GM12878 (cell line): ENCODE measurements around the gene LYZ.

Experiments used
- BMI1 ChIP-seq: fragments of 450-650 bp; IDR thresholded peaks from 2 replicates; pipeline ENCODE4 v1.6.1; 2016; ENCODE audit warnings: mild to moderate bottlenecking, moderate library complexity, borderline replicate concordance
- CTCF ChIP-seq, 3 experiments: IDR thresholded peaks in 2 of 3; conservative IDR thresholded peaks in 1 of 3; 2 replicates each; pipeline ENCODE4 v1.5.1; 2011; ENCODE audit warnings: low read depth in 3 of 3, low read length in 3 of 3, mild to moderate bottlenecking in 3 of 3, control low read depth in 2 of 3, moderate library complexity in 2 of 3, inconsistent platforms in 1 of 3, mixed read lengths in 1 of 3; ENCODE audit not compliant: control insufficient read depth in 2 of 3, insufficient read depth in 1 of 3; ENCODE audit errors: extremely low read depth in 1 of 3
- DPF2 ChIP-seq: fragments of 450-650 bp; IDR thresholded peaks from 2 replicates; pipeline ENCODE4 v1.6.1; 2017; ENCODE audit warnings: mild to moderate bottlenecking
- EGR1 ChIP-seq, 2 experiments: IDR thresholded peaks; 1 replicate in 1 of 2; 2 replicates in 1 of 2; pipeline ENCODE4 v1.6.1; 2011 to 2012; ENCODE audit warnings: low read depth in 2 of 2, low read length in 2 of 2, borderline replicate concordance in 1 of 2, mild to moderate bottlenecking in 1 of 2, moderate library complexity in 1 of 2
- EP300 ChIP-seq, 2 experiments: fragments of 150-350 bp in 1 of 2; IDR thresholded peaks; 2 replicates each; pipeline ENCODE4 v1.6.1; 2011 to 2012; ENCODE audit warnings: low read depth in 2 of 2, low read length in 2 of 2, borderline replicate concordance in 1 of 2, improper control_type of control experiment in 1 of 2, inconsistent platforms in 1 of 2; ENCODE audit not compliant: control insufficient read depth in 1 of 2
- NFYB ChIP-seq: IDR thresholded peaks from 2 replicates; pipeline ENCODE4 v1.6.1; 2011; ENCODE audit warnings: low read depth, mild to moderate bottlenecking, low read length, improper control_type of control experiment, moderate library complexity; ENCODE audit not compliant: insufficient read depth
- RCOR1 ChIP-seq: conservative IDR thresholded peaks from 2 replicates; pipeline ENCODE4 v1.6.1; 2012; ENCODE audit warnings: low read depth, low read length, improper control_type of control experiment
- SKIL ChIP-seq: fragments of 450-650 bp; IDR thresholded peaks from 2 replicates; pipeline ENCODE4 v1.6.1; 2017; ENCODE audit warnings: mild to moderate bottlenecking, low read depth, inconsistent platforms; ENCODE audit not compliant: poor library complexity, severe bottlenecking
- SP1 ChIP-seq: IDR thresholded peaks from one replicate; pipeline ENCODE4 v1.6.1; 2011; ENCODE audit warnings: low read depth, low read length
- SRF ChIP-seq, 2 experiments: IDR thresholded peaks; 2 replicates each; pipeline ENCODE4 v1.6.1; 2011; ENCODE audit warnings: low read depth in 2 of 2, low read length in 2 of 2, mild to moderate bottlenecking in 1 of 2, moderate library complexity in 1 of 2
- ZBTB11 ChIP-seq: fragments of 450-650 bp; formaldehyde crosslinking; IDR thresholded peaks from 2 replicates; pipeline ENCODE4 v1.5.0; 2022; ENCODE audit warnings: mild to moderate bottlenecking, missing genetic modification characterization
- ZNF217 ChIP-seq: fragments of 450-650 bp; IDR thresholded peaks from 2 replicates; pipeline ENCODE4 v1.6.1; 2017; ENCODE audit warnings: antibody characterized with exemption, mild to moderate bottlenecking

- no peak for TF ChIP-seq CTCF (IDR thresholded peaks at IDR 0.05 in 2 of 3, conservative IDR thresholded peaks at IDR 0.05 in 1 of 3; ENCODE audit: control insufficient read depth in 2 of 3, extremely low read depth in 1 of 3, insufficient read depth in 1 of 3, low read depth in 3 of 3, low read length in 3 of 3)
- no peak for TF ChIP-seq RCOR1
- no peak for TF ChIP-seq NFYB
- TF ChIP-seq SKIL: no peak
- TF ChIP-seq ZNF217: no peak
- no peak for TF ChIP-seq BMI1
- no peak for TF ChIP-seq EP300 (IDR thresholded peaks at IDR 0.05; ENCODE audit: borderline replicate concordance in 1 of 2, control insufficient read depth in 1 of 2, low read depth in 2 of 2, low read length in 2 of 2)
- TF ChIP-seq EGR1 (IDR thresholded peaks at IDR 0.05; ENCODE audit: borderline replicate concordance in 1 of 2, low read depth in 2 of 2, low read length in 2 of 2): no peak
- no peak for TF ChIP-seq DPF2
- TF ChIP-seq SP1: no peak
- no peak for TF ChIP-seq ZBTB11
- no peak for TF ChIP-seq SRF (IDR thresholded peaks at IDR 0.05; ENCODE audit: low read depth in 2 of 2, low read length in 2 of 2)
These were observed 18.6 kb downstream of the LYZ start for GRCh38 chr12:69366796-69367195.
